Stomach (tissue), 9 donors: ENCODE measurements around the gene EXOC4. TPM values are rescaled to one million over a fixed set of nuclear protein-coding genes. Genes with fewer than 3 reads are reported as not detected.

Source experiments
- DNase-seq, 2 donors: peaks; one replicate each; pipeline versions ENCODE4 v3.0.0 to v3.0.0-alpha.2; 2013 to 2019
- H3K27ac ChIP-seq, 5 donors: fragments of 200-600 bp in 4 of 5; sonication (generic) in 4 of 5; one replicate each; pipeline ENCODE4 v1.5.1; 2013 to 2019; ENCODE audit warnings: mild to moderate bottlenecking in 1 of 5, moderate library complexity in 1 of 5
- H3K27me3 ChIP-seq, 3 donors: fragments of 200-600 bp; sonication (generic); one replicate each; pipeline ENCODE4 v1.5.1; 2017 to 2019; ENCODE audit warnings: mixed run types in 1 of 3
- H3K36me3 ChIP-seq, 4 donors: fragments of 200-600 bp; sonication (generic); 1 replicate in 3 of 4; 2 replicates in 1 of 4; pipeline ENCODE4 v1.5.1; 2016 to 2019
- H3K4me1 ChIP-seq, 4 donors: fragments of 200-600 bp; sonication (generic); one replicate each; pipeline ENCODE4 v1.5.1; 2016 to 2019
- H3K4me3 ChIP-seq, 4 donors: fragments of 200-600 bp; sonication (generic) in 3 of 4; one replicate each; pipeline ENCODE4 v1.5.1; 2016 to 2019; ENCODE audit warnings: mild to moderate bottlenecking in 1 of 4
- H3K9me3 ChIP-seq, 4 donors: fragments of 200-600 bp; sonication (generic); one replicate each; pipeline ENCODE4 v1.5.1; 2016 to 2019
- CTCF ChIP-seq, 7 experiments: fragments of 450-650 bp in 4 of 7; fragments of 200-600 bp in 3 of 7; sonication (generic) in 3 of 7; IDR thresholded peaks; one replicate each; pipeline ENCODE4 v1.5.1; 2016 to 2019; ENCODE audit warnings: antibody characterized with exemption in 7 of 7, control low read depth in 2 of 7, mild to moderate bottlenecking in 1 of 7
- EP300 ChIP-seq: sonication (generic); formaldehyde crosslinking; IDR thresholded peaks from one replicate; pipeline ENCODE4 v1.6.1; 2017; ENCODE audit warnings: antibody characterized with exemption
- POLR2A ChIP-seq, 4 donors: fragments of 450-650 bp; IDR thresholded peaks; one replicate each; pipeline ENCODE4 v1.6.1; 2016; ENCODE audit warnings: antibody characterized with exemption in 4 of 4, control low read depth in 2 of 4, mild to moderate bottlenecking in 1 of 4, moderate library complexity in 1 of 4
- POLR2AphosphoS5 ChIP-seq, 3 donors: sonication (generic); formaldehyde crosslinking; IDR thresholded peaks; one replicate each; pipeline ENCODE4 v1.6.1; 2016; ENCODE audit warnings: antibody characterized with exemption in 3 of 3
- WGBS, 5 donors: extraction: QIAGEN DNeasy Blood & Tissue Kit in 3 of 5; methylation state at CpG; one replicate each; pipeline versions ENCODE4 v1.1.5 to v1.1.7; 2013 to 2018; 5-methylcytosine and 5-hydroxymethylcytosine counted together
- intact Hi-C: fragments of 100-400 bp; cut with DNase I; formaldehyde crosslinking; loops from one replicate; pipeline ENCODE4 v1.15.1; 2023; ENCODE audit warnings: low total_unique reads
- polyA plus RNA-seq, 3 donors: library from polyadenylated mRNA; stranded (reverse); fragments of 200-250 nt; gene quantifications; one replicate each; pipeline ENCODE4 v1.2.3, GENCODE V29; 2013
- total RNA-seq, 5 donors: library from RNA; depleted of rRNA; stranded (reverse); fragments of >200 nt; gene quantifications; one replicate each; pipeline versions ENCODE4 v1.1.0 to v1.2.3, GENCODE V29; 2014 to 2016
- donor health status: healthy with polysubstance abuse.
- donor health status: Bipolar disorder and iron deficiency.
- donor health status: healthy.

The EXOC4 gene
- total and polyA plus RNA-seq, 8 donors, result 14.1 to 339 (median 61.1) TPM

- intact Hi-C loops, result no loop called here
- H3K36me3 ChIP-seq, result no peaks in the 10 kb centered on the region
Observed at GRCh38 chr7:133611955-133612354, 359.1 kb downstream of the EXOC4 start.

GRCh38 chr7:133613250-133613790 lies 360.4 kb downstream of the EXOC4 start:
- Histone ChIP-seq H3K4me1 (no peaks in the 10 kb centered on the region), H3K27me3 (no peaks in the 10 kb centered on the region), H3K36me3 (no peaks in the 10 kb centered on the region), H3K27ac (no peak overlapping the region), H3K4me3 (no peak overlapping the region), H3K9me3 (no peaks in the 10 kb centered on the region)
- TF ChIP-seq POLR2A (IDR thresholded peaks at IDR 0.05) (no peak), EP300 (no peak), CTCF (IDR thresholded peaks at IDR 0.05) (no peak), POLR2AphosphoS5 (IDR thresholded peaks at IDR 0.05) (no peak)
- intact Hi-C loops, result no loop called here
- 89 to 94% (median 92%) methylated on average over 8 of the region's 8 CpGs for WGBS, 5 donors
- DNase-seq, result no peak

More at GRCh38 chr7:133611955-133612354, 359.1 kb downstream of the EXOC4 start:
- H3K27ac ChIP-seq, result no peak overlapping the region
- no peak for TF ChIP-seq EP300
- TF ChIP-seq CTCF (IDR thresholded peaks at IDR 0.05), result no peak
- TF ChIP-seq POLR2A (IDR thresholded peaks at IDR 0.05), result no peak
- TF ChIP-seq POLR2AphosphoS5 (IDR thresholded peaks at IDR 0.05), result no peak
- no peaks in the 10 kb centered on the region for H3K4me1 ChIP-seq
- no peak for DNase-seq
- no peak overlapping the region for H3K4me3 ChIP-seq
- no peaks in the 10 kb centered on the region for H3K27me3 ChIP-seq
- H3K9me3 ChIP-seq, result no peaks in the 10 kb centered on the region

- 94 to 98% (median 97%) methylated on average over 2 of the region's 2 CpGs for WGBS, 5 donors
- no peak for DNase-seq
- Histone ChIP-seq H3K9me3 (no peaks in the 10 kb centered on the region), H3K27ac (no peak overlapping the region), H3K27me3 (no peaks in the 10 kb centered on the region), H3K36me3 (no peaks in the 10 kb centered on the region), H3K4me1 (no peaks in the 10 kb centered on the region), H3K4me3 (no peak overlapping the region)
- no peak for TF ChIP-seq POLR2AphosphoS5 (IDR thresholded peaks at IDR 0.05)
- TF ChIP-seq POLR2A (IDR thresholded peaks at IDR 0.05), result no peak
- TF ChIP-seq EP300, result no peak
- TF ChIP-seq CTCF (IDR thresholded peaks at IDR 0.05), result no peak
- intact Hi-C loops, result no loop called here
Observed at GRCh38 chr7:133614251-133614650, 361.4 kb downstream of the EXOC4 start.

GRCh38 chr7:133618970-133619369 lies 366.1 kb downstream of the EXOC4 start:
- H3K36me3 ChIP-seq, result no peaks in the 10 kb centered on the region
- no peak for DNase-seq
- H3K4me3 ChIP-seq, result no peak overlapping the region
- no peaks in the 10 kb centered on the region for H3K9me3 ChIP-seq
- no peak overlapping the region for H3K27ac ChIP-seq
- 91 to 94% (median 94%) methylated on average over 4 of the region's 4 CpGs for WGBS, 5 donors
- no peaks in the 10 kb centered on the region for H3K27me3 ChIP-seq
- H3K4me1 ChIP-seq, result no peaks in the 10 kb centered on the region
- intact Hi-C loops, result no loop called here
- TF ChIP-seq EP300, result no peak
- TF ChIP-seq POLR2AphosphoS5 (IDR thresholded peaks at IDR 0.05), result no peak
- no peak for TF ChIP-seq CTCF (IDR thresholded peaks at IDR 0.05)
- no peak for TF ChIP-seq POLR2A (IDR thresholded peaks at IDR 0.05)
